ENCODE measurements around the gene NAA16.

Gene NAA16

GRCh38 chr13:41296879-41297646 is 14.0 kb upstream of the NAA16 start:
- no peak for DNase-seq (ENCODE audit: low read depth)
- H3K4me3 ChIP-seq (ENCODE audit: low read depth, low read length), result no peak overlapping the region
- TF ChIP-seq, protein P1, sequence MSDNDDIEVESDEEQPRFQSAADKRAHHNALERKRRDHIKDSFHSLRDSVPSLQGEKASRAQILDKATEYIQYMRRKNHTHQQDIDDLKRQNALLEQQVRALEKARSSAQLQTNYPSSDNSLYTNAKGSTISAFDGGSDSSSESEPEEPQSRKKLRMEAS (IDR thresholded peaks at IDR 0.05; ENCODE audit: low read depth, low read length), result no peak
- TF ChIP-seq, protein P2, sequence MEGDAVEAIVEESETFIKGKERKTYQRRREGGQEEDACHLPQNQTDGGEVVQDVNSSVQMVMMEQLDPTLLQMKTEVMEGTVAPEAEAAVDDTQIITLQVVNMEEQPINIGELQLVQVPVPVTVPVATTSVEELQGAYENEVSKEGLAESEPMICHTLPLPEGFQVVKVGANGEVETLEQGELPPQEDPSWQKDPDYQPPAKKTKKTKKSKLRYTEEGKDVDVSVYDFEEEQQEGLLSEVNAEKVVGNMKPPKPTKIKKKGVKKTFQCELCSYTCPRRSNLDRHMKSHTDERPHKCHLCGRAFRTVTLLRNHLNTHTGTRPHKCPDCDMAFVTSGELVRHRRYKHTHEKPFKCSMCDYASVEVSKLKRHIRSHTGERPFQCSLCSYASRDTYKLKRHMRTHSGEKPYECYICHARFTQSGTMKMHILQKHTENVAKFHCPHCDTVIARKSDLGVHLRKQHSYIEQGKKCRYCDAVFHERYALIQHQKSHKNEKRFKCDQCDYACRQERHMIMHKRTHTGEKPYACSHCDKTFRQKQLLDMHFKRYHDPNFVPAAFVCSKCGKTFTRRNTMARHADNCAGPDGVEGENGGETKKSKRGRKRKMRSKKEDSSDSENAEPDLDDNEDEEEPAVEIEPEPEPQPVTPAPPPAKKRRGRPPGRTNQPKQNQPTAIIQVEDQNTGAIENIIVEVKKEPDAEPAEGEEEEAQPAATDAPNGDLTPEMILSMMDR (IDR thresholded peaks at IDR 0.05; ENCODE audit: low read depth, low read length), result no peak
- TF ChIP-seq MYC (IDR thresholded peaks at IDR 0.05; ENCODE audit: low read depth, low read length) (no peak), POLR2A (IDR thresholded peaks at IDR 0.05; ENCODE audit: extremely low read depth, insufficient read length) (no peak)

DNA sequence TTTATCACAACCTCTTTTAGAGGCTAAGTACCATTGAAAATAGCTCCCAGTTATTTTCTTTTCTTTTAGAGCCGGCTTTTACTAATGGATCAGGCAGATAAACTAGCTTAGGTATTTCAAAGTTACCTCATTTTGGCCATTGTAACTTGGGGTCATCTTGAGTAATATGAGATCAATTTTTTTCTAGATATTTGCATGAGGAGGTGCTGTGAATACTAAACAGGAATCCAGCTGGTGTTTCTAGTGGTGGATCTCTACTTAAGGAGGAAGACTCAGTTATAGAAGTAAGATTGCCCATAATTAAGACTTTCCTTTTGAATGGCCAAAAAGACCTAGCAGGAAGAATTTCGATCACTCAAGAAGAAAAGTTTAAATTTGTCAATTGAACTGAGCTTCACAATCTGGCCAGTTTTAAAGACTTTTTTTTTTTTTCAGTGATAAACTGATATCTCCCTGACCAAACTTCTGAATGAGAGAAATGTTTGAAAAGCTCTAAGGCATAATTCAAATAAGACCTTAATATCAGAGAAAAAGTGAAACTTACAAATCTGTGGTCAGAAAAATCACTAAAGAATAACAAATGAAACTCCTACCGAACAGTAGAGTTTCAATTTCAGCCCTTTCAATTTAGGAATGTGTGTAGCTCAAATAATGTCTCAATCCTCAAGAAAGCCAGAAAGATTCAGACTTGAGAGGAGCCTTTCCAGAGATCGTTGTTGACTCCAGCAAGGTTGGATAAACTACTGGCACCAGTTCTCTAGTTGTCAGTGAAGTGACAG is 11.6 kb upstream of the NAA16 start:
- no peak overlapping the region for H3K4me3 ChIP-seq (ENCODE audit: low read depth, low read length)
- TF ChIP-seq POLR2A (IDR thresholded peaks at IDR 0.05; ENCODE audit: extremely low read depth, insufficient read length) (no peak), MYC (IDR thresholded peaks at IDR 0.05; ENCODE audit: low read depth, low read length) (no peak)
- TF ChIP-seq, protein P1 (IDR thresholded peaks at IDR 0.05; ENCODE audit: low read depth, low read length), result no peak
- TF ChIP-seq, protein P2 (IDR thresholded peaks at IDR 0.05; ENCODE audit: low read depth, low read length), result no peak
- DNase-seq (ENCODE audit: low read depth), result no peak

GRCh38 chr13:41302743-41303142 is 8.3 kb upstream of the NAA16 start:
- DNase-seq (ENCODE audit: low read depth), result no peak
- TF ChIP-seq, protein P1 (IDR thresholded peaks at IDR 0.05; ENCODE audit: low read depth, low read length), result no peak
- TF ChIP-seq POLR2A (IDR thresholded peaks at IDR 0.05; ENCODE audit: extremely low read depth, insufficient read length) (no peak), MYC (IDR thresholded peaks at IDR 0.05; ENCODE audit: low read depth, low read length) (no peak)
- TF ChIP-seq, protein P2 (IDR thresholded peaks at IDR 0.05; ENCODE audit: low read depth, low read length), result no peak
- H3K4me3 ChIP-seq (ENCODE audit: low read depth, low read length), result no peak overlapping the region

- TF ChIP-seq POLR2A (IDR thresholded peaks at IDR 0.05; ENCODE audit: extremely low read depth, insufficient read length) (no peak), MYC (IDR thresholded peaks at IDR 0.05; ENCODE audit: low read depth, low read length) (no peak)
- TF ChIP-seq, protein P1 (IDR thresholded peaks at IDR 0.05; ENCODE audit: low read depth, low read length), result no peak
- TF ChIP-seq, protein P2 (IDR thresholded peaks at IDR 0.05; ENCODE audit: low read depth, low read length), result no peak
- no peak overlapping the region for H3K4me3 ChIP-seq (ENCODE audit: low read depth, low read length)
- no peak for DNase-seq (ENCODE audit: low read depth)
Measured at GRCh38 chr13:41304551-41304950, 6.5 kb upstream of the NAA16 start.

DNA sequence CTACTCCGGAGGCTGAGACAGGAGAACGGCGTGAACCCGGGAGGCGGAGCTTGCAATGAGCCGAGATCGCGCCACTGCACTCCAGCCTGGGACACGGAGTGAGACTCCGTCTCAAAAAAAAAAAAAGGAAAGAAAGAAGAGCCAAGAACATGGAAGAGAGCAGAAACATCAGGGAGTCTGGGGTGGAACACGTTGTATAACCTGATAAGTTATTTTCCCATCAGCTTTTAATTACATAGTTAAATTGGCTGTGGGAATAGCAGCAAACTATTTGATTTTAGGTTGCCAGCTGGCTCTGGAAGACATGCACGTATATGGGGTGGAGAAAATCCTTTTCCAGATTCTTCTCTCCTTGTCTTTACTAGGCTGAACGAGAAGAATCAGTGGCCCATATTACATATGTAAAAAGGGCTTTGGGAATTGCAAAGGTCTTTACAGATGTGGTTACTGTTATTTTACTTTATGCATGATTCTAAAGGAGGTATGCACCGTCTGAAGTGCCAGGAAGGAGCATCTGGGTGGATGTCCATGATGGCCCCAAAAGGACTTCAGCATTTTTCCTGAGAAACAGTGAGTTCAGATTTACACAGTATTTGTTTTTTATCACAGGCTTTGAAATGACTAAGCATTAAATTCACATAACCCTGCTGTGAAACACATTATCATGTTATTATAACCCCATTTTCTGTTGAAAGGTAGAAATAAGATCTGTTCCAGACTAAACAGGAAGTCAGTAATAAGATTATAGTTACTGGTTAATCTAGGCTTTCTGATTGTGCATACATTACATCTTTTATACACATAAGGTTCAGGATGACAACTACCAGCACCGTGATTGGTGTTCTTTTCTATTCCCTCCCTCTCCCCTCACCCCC is 4.6 kb upstream of the NAA16 start:
- TF ChIP-seq, protein P2 (IDR thresholded peaks at IDR 0.05; ENCODE audit: low read depth, low read length), result no peak
- TF ChIP-seq MYC (IDR thresholded peaks at IDR 0.05; ENCODE audit: low read depth, low read length) (no peak), POLR2A (IDR thresholded peaks at IDR 0.05; ENCODE audit: extremely low read depth, insufficient read length) (no peak)
- TF ChIP-seq, protein P1 (IDR thresholded peaks at IDR 0.05; ENCODE audit: low read depth, low read length), result no peak
- DNase-seq (ENCODE audit: low read depth), result no peak
- no peak overlapping the region for H3K4me3 ChIP-seq (ENCODE audit: low read depth, low read length)

All from NB4 (cell line).